GM13976 (cell line): ENCODE results near the gene PIM3.
A peak's percentile ranks its signal among the peaks of the same experiment; 100 is the strongest.

Experiments used
- DNase-seq: peaks from one replicate; pipeline ENCODE4 v3.0.0; 2012; ENCODE audit warnings: low spot score
- in situ Hi-C: fragments of 300-500 bp; cut with MboI; formaldehyde crosslinking; loops from one replicate; pipeline ENCODE4 v1.12.0; 2022; ENCODE audit warnings: low sequenced_read_pairs, mixed read lengths, inconsistent platforms; ENCODE audit not compliant: unreplicated experiment
- TF ChIP-seq, protein P1 (sequence below): IDR thresholded peaks from 2 replicates; pipeline ENCODE4 v1.5.1; 2012; ENCODE audit warnings: borderline replicate concordance, mild to moderate bottlenecking; ENCODE audit not compliant: insufficient read depth; ENCODE audit errors: extremely low read depth, missing control alignments, control extremely low read depth

Gene PIM3

DNA sequence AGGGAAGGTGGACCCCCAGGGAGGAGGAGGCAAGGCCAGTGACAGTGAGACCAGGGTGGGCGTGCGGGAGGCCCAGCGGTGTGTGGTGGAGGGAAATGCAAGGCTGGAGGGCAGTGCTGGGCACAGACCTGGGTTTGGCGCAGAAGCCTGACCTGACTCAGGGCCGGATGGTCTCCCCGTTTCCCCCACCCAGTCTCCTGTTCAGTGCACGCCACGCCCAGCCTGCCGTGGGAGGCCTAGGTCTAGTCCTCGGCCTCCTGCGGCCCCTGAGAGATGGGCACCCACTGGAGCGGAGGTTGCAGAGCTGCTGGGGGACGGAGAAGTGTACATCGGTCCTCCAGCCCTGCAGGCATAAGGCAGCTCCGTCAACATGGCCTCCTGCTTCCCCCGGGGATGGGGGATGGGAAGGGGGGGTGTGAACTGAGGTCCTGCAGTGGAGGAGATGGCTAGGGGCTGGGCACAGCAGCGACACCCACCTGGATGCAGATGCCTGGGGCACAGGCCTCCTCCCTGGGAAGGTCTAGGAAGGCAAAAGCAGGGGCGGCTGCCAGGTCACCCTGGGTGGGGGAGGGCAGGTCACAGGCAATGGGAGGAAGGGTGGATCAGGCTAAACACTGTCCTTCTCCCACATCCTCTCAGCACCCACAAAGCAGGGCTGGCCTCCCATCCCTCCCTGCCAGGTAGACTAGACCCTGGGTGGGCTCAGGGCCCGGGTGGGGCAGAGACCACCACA is 36.1 kb downstream of the PIM3 start:
- TF ChIP-seq, protein P1, sequence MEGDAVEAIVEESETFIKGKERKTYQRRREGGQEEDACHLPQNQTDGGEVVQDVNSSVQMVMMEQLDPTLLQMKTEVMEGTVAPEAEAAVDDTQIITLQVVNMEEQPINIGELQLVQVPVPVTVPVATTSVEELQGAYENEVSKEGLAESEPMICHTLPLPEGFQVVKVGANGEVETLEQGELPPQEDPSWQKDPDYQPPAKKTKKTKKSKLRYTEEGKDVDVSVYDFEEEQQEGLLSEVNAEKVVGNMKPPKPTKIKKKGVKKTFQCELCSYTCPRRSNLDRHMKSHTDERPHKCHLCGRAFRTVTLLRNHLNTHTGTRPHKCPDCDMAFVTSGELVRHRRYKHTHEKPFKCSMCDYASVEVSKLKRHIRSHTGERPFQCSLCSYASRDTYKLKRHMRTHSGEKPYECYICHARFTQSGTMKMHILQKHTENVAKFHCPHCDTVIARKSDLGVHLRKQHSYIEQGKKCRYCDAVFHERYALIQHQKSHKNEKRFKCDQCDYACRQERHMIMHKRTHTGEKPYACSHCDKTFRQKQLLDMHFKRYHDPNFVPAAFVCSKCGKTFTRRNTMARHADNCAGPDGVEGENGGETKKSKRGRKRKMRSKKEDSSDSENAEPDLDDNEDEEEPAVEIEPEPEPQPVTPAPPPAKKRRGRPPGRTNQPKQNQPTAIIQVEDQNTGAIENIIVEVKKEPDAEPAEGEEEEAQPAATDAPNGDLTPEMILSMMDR = no peak
- DNase-seq = peak; percentile 31
- in situ Hi-C loops = no loop called here

DNA sequence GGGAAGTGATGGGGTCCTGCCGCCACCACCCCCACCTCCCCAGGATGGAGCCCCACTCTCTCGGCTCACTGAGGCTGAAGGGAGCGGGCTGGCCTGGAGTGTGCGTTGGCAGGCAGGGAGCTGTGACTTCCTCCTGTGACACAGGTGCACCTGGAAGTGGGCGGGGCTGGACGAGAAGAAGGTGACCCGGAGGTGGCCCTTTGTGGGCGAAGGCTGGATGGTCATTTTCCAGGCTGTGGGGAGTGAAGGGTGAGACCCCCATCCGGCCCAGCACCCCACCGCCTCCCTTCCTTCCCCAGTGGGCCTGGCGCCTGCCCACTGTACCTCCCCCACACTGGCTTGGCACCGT is 36.7 kb downstream of the PIM3 start:
- in situ Hi-C loops = no loop called here
- DNase-seq = peak; percentile 40
- TF ChIP-seq, protein P1 = no peak

DNA sequence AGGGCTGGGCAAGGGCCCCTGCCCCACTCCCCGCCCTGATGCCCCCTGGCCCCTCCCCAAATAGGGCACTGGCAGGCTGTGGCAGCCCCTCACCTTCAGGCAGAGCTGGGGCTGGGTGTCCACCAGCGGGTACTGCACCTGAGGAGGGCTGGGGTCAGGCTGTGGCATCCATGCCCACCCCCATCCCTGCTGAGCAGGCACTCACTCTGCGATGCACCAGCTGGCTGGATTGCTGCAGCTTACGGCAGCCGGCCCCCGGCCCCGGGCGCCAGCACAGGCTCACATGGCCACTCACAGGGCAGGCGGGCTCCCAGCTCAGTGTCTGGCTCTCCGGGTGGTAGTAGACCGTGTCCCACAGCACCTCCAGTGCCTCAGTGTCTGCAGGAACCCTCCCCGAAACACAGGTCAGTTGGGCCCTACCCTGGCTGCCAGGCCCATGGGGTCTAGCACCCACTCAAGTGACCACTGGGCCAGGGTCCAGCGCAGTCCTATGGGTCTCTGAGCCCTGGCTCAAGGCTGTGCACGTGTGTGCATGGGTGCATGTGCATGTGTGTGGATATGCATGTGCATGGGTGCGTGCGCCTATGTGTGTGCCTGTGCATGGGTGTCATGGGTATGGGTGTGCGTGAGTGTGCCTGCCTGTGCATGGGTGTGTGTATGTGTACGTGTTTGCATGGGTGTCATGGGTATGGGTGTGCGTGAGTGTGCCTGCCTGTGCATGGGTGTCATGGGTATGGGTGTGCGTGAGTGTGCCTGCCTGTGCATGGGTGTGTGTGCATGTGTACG is 37.6 kb downstream of the PIM3 start:
- in situ Hi-C loops = no loop called here
- TF ChIP-seq, protein P1 = no peak
- peak; percentile 35 for DNase-seq

DNA sequence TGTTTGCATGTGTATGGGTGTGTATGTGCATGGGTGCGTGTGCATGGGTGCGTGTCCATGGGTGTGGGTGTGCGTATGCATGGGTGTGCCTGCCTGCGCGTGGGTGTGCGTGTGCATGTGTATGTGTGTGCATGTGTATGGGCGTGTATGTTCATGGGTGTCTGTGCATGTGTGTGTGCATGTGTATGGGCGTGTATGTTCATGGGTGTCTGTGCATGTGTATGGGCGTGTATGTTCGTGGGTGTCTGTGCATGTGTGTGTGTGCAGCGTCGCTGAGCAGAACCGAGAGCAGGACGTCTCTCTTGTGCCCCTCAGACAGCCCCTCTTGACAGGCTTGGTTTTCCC is 38.1 kb downstream of the PIM3 start:
- TF ChIP-seq, protein P1 = no peak
- no peak for DNase-seq
- in situ Hi-C loops = no loop called here

DNA sequence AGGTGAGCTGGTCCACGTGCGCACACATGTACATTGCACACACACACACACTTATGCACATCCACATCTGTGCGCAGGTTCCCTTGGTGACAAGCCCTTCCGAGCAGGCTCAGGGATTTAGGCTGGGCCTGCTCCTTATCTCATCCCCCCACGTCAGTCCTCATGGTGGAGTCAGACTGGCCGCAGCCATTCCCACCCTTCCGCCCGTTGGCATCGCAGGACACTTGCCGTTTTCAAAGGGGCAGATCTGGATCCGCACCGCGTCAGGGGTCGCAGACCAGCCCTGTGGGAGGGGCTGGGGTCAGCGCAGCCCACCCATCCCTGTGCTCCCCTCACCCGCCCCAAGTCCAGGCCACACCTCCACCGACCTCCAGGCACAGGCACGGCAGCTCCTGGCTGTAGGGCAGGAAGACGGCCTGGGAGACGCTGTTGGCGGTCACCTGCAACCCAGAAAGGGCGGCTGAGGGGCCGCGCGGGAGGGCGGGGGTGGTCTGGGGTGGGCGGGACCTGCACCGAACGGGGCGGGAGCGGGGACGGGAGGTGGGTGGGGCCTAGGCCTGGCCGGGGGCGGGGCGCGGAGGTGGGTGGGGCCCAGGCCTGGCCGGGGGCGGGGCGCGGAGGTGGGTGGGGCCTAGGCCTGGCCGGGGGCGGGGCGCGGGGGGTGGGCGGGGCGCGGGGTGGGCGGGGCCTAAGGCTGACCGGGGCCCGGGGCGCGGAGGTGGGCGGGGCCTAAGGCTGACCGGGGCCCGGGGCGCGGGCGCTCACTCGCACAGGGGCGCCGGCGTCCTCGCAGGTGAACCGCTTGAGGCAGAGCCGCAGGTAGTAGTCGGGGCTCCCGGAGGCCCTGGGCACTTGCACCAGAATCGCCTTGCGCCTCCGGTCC is 38.7 kb downstream of the PIM3 start:
- peak; percentile 72 for DNase-seq
- TF ChIP-seq, protein P1 = no peak
- in situ Hi-C loops = no loop called here

DNA sequence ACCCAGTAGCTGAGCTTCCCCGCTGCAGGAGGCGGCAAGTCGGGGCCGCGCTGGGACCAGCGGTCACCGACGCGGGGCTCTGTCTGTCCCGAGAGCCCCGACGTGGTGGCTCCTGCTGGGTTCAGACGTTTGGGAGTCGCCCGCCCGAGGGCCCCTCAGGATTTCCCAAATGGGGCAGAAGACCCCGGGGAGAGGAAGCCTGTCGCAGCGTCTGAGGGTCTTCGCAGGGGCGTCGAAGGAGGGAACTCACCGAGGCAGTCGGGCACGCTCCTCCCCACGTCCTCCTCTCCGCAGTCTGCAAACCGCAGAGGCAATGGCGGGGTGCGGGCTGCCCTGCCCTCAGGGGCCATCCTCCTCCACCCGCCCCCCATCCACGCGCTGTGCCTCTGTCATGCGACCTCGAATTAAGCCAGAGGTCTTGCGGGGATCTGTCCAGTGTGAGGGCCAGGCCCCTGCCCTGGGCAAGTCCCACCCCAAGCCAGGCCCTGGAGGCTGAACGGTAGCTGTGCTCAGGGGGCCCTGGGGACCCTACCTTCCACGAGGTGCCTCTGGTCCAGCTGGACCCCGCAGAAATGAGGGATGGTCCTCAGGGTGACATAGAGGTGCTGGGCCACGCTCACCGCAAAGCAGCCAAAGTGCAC is 39.5 kb downstream of the PIM3 start:
- TF ChIP-seq, protein P1 = no peak
- no peak for DNase-seq
- in situ Hi-C loops = no loop called here
